Measurements from ENCODE around the gene LRRC75A. TPM values are rescaled to one million over a fixed set of nuclear protein-coding genes. Genes with fewer than 3 reads are reported as not detected.

The LRRC75A gene
- total and polyA plus RNA-seq, 5 donors: 0.63 to 1.3 (median 1.2) TPM

DNA sequence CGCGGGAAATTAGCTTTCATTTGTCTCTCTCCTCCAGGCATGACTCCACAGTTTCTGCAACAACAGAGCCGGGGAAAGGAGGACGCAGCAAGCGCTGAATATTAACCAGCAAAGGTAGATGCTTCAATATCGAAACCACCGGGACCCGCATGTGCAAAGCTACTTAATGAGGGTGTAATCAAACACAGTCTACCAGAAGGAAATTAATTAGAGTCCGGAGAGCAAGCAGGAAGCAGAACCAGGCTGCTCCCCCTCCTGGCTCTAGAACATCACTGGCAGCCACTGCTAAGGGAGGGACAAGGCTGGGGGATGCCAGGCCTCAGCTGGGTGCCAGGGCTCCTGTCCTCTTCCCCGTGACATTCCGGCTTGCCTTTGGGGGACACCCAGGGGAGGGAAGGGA, 21.7 kb downstream of the LRRC75A start:
- H3K27ac ChIP-seq (ENCODE audit: low read length): no peak overlapping the region
- no peak for ATAC-seq
- no peak overlapping the region for H3K4me3 ChIP-seq (ENCODE audit: low read length)
- no peaks in the 10 kb centered on the region for H3K9me3 ChIP-seq (ENCODE audit: control insufficient read depth, low read length)
- no peaks in the 10 kb centered on the region for H3K27me3 ChIP-seq (ENCODE audit: control insufficient read depth, insufficient read depth)
- intact Hi-C loops (cut with DNase I): no loop called here
- DNase-seq: peak in 1 of 3 donors; percentile 21
- H3K4me1 ChIP-seq (ENCODE audit: control insufficient read depth, insufficient read depth, low read length): peaks cover 7% of the 10 kb centered on the region
- WGBS: 44% methylated on average over 11 of the region's 11 CpGs

- ATAC-seq: no peak
- Histone ChIP-seq H3K4me3 (ENCODE audit: low read length) (no peak overlapping the region), H3K4me1 (ENCODE audit: control insufficient read depth, insufficient read depth, low read length) (peaks cover 7% of the 10 kb centered on the region), H3K27ac (ENCODE audit: low read length) (no peak overlapping the region), H3K9me3 (ENCODE audit: control insufficient read depth, low read length) (no peaks in the 10 kb centered on the region), H3K27me3 (ENCODE audit: control insufficient read depth, insufficient read depth) (no peaks in the 10 kb centered on the region)
- 88% methylated on average over 4 of the region's 4 CpGs for WGBS
- intact Hi-C loops (cut with DNase I): loop anchor here in 1 of 4 donors (5.0 kb wide), 1 partner anchor 44 kb away; no protein-coding TSS in a partner anchor
- peak in 1 of 3 donors; percentile 7 for DNase-seq
Observed at GRCh38 chr17:16468428-16468992, 23.5 kb downstream of the LRRC75A start.

GRCh38 chr17:16467886-16468285, 24.1 kb downstream of the LRRC75A start:
- intact Hi-C loops (cut with DNase I): loop anchor here in 1 of 4 donors (5.0 kb wide), 1 partner anchor 44 kb away; no protein-coding TSS in a partner anchor
- ATAC-seq (no peak), DNase-seq (peak in 1 of 3 donors; percentile 7)
- Histone ChIP-seq H3K27ac (ENCODE audit: low read length) (no peak overlapping the region), H3K4me1 (ENCODE audit: control insufficient read depth, insufficient read depth, low read length) (peaks cover 10% of the 10 kb centered on the region), H3K4me3 (ENCODE audit: low read length) (no peak overlapping the region), H3K9me3 (ENCODE audit: control insufficient read depth, low read length) (no peaks in the 10 kb centered on the region), H3K27me3 (ENCODE audit: control insufficient read depth, insufficient read depth) (no peaks in the 10 kb centered on the region)
- 64% methylated on average over 3 of the region's 3 CpGs for WGBS

GRCh38 chr17:16467044-16467443, 24.9 kb downstream of the LRRC75A start:
- intact Hi-C loops (cut with DNase I): loop anchor here in 1 of 4 donors (5.0 kb wide), 1 partner anchor 45 kb away; no protein-coding TSS in a partner anchor
- DNase-seq (no peak), ATAC-seq (no peak)
- peaks cover 10% of the 10 kb centered on the region for H3K4me1 ChIP-seq (ENCODE audit: control insufficient read depth, insufficient read depth, low read length)
- no peak overlapping the region for H3K4me3 ChIP-seq (ENCODE audit: low read length)
- 97% methylated on average over 6 of the region's 6 CpGs for WGBS
- H3K9me3 ChIP-seq (ENCODE audit: control insufficient read depth, low read length): no peaks in the 10 kb centered on the region
- H3K27me3 ChIP-seq (ENCODE audit: control insufficient read depth, insufficient read depth): no peaks in the 10 kb centered on the region
- H3K27ac ChIP-seq (ENCODE audit: low read length): no peak overlapping the region

GRCh38 chr17:16466407-16466806, 25.6 kb downstream of the LRRC75A start:
- no peak overlapping the region for H3K4me3 ChIP-seq (ENCODE audit: low read length)
- intact Hi-C loops (cut with DNase I): loop anchor here in 1 of 4 donors (5.0 kb wide), 1 partner anchor 46 kb away; no protein-coding TSS in a partner anchor
- peak in 1 of 3 donors; percentile 29 for DNase-seq
- H3K27me3 ChIP-seq (ENCODE audit: control insufficient read depth, insufficient read depth): no peaks in the 10 kb centered on the region
- ATAC-seq: no peak
- H3K27ac ChIP-seq (ENCODE audit: low read length): no peak overlapping the region
- peaks cover 10% of the 10 kb centered on the region for H3K4me1 ChIP-seq (ENCODE audit: control insufficient read depth, insufficient read depth, low read length)
- 82% methylated on average over 9 of the region's 9 CpGs for WGBS
- H3K9me3 ChIP-seq (ENCODE audit: control insufficient read depth, low read length): no peaks in the 10 kb centered on the region

DNA sequence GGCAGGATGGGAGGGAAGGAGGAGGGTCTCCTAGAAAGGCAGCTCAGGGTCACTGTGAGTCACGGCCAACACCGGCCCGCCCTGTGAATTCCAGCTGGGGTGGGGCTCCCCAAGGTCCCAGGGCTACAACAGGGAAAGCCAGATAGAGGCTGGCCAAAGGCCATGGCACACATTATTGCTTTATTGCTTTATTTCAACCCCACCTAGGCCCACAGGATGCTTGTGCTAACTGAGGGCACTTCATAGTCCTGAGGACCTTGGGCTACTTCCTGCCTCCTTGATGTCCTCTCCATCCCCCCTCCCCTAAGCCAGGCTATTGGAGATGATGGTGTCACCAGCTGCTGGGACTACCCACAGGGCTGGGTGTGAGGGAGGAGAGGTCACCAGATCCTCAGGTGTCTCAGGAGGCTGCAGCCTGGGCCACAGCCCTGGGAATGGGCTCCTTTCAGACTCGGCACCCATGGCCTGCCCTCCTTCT, 26.1 kb downstream of the LRRC75A start:
- Histone ChIP-seq H3K4me3 (ENCODE audit: low read length) (no peak overlapping the region), H3K9me3 (ENCODE audit: control insufficient read depth, low read length) (no peaks in the 10 kb centered on the region), H3K4me1 (ENCODE audit: control insufficient read depth, insufficient read depth, low read length) (peaks cover 10% of the 10 kb centered on the region), H3K27me3 (ENCODE audit: control insufficient read depth, insufficient read depth) (no peaks in the 10 kb centered on the region), H3K27ac (ENCODE audit: low read length) (no peak overlapping the region)
- 58% methylated on average over 4 of the region's 4 CpGs for WGBS
- peak; percentile 67 to 79 (median 77) for DNase-seq
- intact Hi-C loops (cut with DNase I): loop anchor here in 1 of 4 donors (5.0 kb wide), 1 partner anchor 46 kb away; no protein-coding TSS in a partner anchor
- peak; percentile 54 to 86 for ATAC-seq

- no peak for DNase-seq
- no peaks in the 10 kb centered on the region for H3K9me3 ChIP-seq (ENCODE audit: control insufficient read depth, low read length)
- H3K27ac ChIP-seq (ENCODE audit: low read length): no peak overlapping the region
- peaks cover 9% of the 10 kb centered on the region for H3K4me1 ChIP-seq (ENCODE audit: control insufficient read depth, insufficient read depth, low read length)
- H3K27me3 ChIP-seq (ENCODE audit: control insufficient read depth, insufficient read depth): no peaks in the 10 kb centered on the region
- WGBS: 80% methylated on average over 3 of the region's 3 CpGs
- ATAC-seq: no peak
- intact Hi-C loops (cut with DNase I): loop anchor here in 1 of 4 donors (5.0 kb wide), 1 partner anchor 47 kb away; no protein-coding TSS in a partner anchor
- H3K4me3 ChIP-seq (ENCODE audit: low read length): no peak overlapping the region
Observed at GRCh38 chr17:16465052-16465312, 27.0 kb downstream of the LRRC75A start.

DNA sequence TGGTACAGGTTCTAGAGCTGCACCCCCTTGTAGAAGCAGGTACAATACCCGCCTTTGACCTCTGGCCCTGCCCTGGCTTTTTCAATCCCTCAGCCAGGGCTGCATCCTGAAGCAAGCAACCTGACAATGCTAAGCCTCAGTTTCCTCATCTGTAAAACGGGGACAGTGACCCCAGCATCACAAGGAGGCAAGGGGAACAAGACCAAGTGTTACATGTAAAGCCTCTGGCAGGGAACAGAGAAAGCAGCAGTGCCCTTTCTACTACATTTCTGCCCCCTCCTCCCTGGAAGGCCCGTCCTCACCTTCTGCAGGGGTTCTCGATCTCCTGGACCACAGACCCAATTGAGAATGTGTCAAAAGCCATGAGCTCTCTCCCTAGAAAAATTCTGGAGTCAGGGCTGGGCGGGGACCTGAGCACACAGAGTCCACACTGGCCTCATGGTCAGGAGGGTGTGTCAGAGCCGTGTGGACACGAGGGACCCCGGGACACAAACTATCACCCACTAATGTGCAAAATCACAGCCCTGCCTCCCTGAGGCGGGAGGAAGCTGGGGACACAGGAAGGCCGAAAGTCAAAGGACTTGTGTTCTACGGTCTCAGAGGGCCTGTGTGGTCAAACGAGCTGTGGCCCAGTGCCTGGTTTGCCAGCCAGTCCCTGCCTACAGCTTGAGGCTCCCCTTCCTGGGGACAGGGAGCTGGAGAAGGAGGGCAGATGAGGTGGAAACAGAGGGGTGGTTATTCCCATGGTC, 27.5 kb downstream of the LRRC75A start:
- 71% methylated on average over 12 of the region's 12 CpGs for WGBS

DNA sequence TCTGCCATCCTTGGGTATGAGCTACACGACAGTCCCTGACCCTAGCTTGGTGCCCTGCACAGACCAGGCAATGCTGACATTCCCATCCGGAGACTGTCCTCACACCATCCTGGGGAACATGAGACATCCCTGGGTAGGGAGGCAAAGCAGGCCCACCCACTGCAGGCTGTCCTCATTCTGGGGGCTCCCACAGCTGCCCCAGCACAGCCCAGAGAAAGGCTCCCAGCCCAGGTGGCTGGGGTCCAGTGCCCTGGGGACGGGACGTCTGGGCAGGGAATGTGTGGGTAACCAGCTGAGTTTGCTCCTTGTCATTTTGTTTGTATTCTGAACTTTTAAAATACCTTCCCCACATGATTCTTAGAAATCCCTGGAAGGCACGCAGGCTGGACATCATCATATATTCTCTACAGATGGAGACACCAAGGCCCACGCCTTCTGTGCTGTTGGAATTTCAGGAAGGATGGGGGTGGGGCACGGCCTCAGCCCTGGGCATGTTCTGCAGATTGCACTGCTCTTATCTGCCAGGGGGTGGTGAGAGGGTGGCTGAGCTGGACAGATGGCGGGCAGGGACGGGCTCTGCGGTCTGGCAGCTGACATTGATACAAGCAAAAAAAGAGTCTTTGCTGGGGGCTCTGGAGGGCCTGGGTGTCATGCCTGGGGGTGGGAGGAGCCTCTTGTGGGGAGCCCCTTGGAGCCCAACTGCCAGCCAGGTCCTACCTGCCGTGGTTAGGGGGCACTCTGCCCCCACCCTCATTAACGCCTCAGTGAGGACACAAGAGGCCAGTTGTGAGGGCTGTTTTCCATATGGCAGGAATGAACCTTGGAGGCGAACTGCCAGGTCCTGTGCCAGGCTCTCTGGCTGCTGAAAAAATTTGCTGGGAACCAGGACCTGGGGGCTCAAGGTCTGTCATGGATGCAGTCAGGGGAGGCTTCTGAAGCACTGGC, 28.4 kb downstream of the LRRC75A start:
- intact Hi-C loops (cut with DNase I): no loop called here
- no peaks in the 10 kb centered on the region for H3K27me3 ChIP-seq (ENCODE audit: control insufficient read depth, insufficient read depth)
- H3K4me3 ChIP-seq (ENCODE audit: low read length): no peak overlapping the region
- H3K9me3 ChIP-seq (ENCODE audit: control insufficient read depth, low read length): no peaks in the 10 kb centered on the region
- 58% methylated on average over 13 of the region's 13 CpGs for WGBS
- no peak overlapping the region for H3K27ac ChIP-seq (ENCODE audit: low read length)
- DNase-seq (peak; percentile 58 to 82 (median 75)), ATAC-seq (peak; percentile 56 to 74)
- H3K4me1 ChIP-seq (ENCODE audit: control insufficient read depth, insufficient read depth, low read length): peaks cover 6% of the 10 kb centered on the region

More for the DNA sequence above, 27.5 kb downstream of the LRRC75A start:
- intact Hi-C loops (cut with DNase I): loop anchor here in 1 of 4 donors (5.0 kb wide), 1 partner anchor 48 kb away; no protein-coding TSS in a partner anchor
- Histone ChIP-seq H3K27me3 (ENCODE audit: control insufficient read depth, insufficient read depth) (no peaks in the 10 kb centered on the region), H3K4me3 (ENCODE audit: low read length) (no peak overlapping the region), H3K9me3 (ENCODE audit: control insufficient read depth, low read length) (no peaks in the 10 kb centered on the region), H3K27ac (ENCODE audit: low read length) (no peak overlapping the region), H3K4me1 (ENCODE audit: control insufficient read depth, insufficient read depth, low read length) (peaks cover 5% of the 10 kb centered on the region)
- peak in 1 of 2 donors; percentile 16 for ATAC-seq
- DNase-seq: peak in 1 of 3 donors; percentile 47

DNA sequence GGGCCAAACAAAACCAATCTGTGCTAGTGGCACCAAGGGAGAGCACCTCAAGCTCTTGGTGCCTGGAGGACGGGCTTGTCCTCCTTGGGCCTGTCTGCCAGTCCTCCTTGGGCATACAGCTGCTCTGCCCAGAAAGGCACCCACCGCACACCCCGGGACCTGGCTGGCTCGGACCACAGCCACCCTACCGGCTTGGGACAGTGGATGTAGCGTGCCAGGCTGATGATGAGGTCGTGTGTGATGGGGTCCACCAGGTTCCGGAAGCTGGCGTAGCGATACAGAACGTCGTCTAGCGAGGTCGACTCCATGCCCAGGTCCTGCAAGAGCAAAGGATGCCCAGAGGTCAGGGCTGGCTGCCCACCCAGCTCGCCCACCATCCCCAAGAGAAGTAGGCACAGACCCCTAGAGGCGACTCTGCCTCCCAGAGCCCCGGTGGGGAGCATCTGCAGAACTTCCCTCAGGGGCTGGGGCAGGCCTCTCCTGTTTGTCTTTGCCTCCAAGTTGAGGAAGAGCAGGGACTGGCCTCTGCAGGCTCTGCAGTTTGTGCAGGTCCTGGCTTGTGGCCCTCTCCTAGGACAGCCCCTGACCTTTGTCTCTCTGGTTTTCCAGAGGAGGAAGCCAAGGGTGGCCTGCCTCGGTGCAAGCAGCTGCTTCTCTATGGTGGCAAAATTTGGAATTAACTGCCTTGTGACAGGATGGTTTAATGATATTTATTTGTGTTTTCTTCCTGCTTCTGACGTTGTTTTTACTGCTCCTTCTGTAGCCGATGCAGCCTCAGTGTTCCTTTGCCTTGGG, 29.7 kb downstream of the LRRC75A start:
- WGBS: 89% methylated on average over 20 of the region's 20 CpGs
- H3K27me3 ChIP-seq (ENCODE audit: control insufficient read depth, insufficient read depth): no peaks in the 10 kb centered on the region
- intact Hi-C loops (cut with DNase I): no loop called here
- peaks cover 6% of the 10 kb centered on the region for H3K4me1 ChIP-seq (ENCODE audit: control insufficient read depth, insufficient read depth, low read length)
- DNase-seq (peak in 1 of 3 donors; percentile 39), ATAC-seq (no peak)
- no peak overlapping the region for H3K27ac ChIP-seq (ENCODE audit: low read length)
- no peaks in the 10 kb centered on the region for H3K9me3 ChIP-seq (ENCODE audit: control insufficient read depth, low read length)
- no peak overlapping the region for H3K4me3 ChIP-seq (ENCODE audit: low read length)
